HG02885 (cell line): ENCODE data around the gene TSPAN31.
"Not testable (repeated sequence)": the region's sequence is repeated elsewhere in the genome, so short reads cannot be mapped to it uniquely, and the experiment has no call there.

Experiments used
- ATAC-seq: cut with Tn5 transposase; IDR thresholded peaks from one replicate; pipeline ENCODE4 v1.9.1; 2021; ENCODE audit warnings: mild to moderate bottlenecking; ENCODE audit not compliant: unreplicated experiment, poor library complexity

Gene TSPAN31

DNA sequence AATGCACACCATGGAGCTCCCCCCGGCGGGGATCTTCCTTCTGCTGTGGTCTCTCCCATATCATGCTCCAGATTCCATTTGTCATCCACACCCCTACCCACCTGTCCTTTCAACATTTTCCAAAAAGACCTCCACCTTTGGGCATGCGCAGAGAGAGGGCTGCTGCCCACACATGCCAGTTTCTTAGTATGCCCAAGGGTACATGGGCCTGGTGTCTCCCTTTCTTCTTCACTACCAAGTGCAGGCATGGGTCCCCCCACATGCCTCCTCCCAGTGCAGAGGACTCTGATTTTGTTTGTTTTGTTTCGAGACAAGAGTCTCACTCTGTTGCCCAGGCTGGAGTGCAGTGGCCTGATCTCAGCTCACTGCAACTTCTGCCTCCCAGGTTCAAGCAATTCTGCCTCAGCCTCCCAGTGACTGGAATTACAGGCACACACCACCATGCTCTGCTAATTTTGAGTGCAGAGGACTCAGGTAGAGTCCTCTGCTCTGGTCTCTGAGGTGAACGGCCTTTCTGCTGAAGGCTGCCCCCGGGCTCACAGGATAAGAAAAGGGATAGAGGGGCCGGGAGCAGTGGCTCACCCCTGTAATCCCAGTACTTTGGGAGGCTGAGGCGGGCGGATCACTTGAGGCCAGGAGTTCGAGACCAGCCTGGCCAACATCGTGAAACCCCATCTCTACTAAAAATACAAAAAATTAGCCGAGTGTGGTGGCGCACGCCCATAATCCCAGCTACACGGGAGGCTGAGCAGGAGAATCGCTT lies 22.8 kb upstream of the TSPAN31 start:
- ATAC-seq: not testable (repeated sequence)

DNA sequence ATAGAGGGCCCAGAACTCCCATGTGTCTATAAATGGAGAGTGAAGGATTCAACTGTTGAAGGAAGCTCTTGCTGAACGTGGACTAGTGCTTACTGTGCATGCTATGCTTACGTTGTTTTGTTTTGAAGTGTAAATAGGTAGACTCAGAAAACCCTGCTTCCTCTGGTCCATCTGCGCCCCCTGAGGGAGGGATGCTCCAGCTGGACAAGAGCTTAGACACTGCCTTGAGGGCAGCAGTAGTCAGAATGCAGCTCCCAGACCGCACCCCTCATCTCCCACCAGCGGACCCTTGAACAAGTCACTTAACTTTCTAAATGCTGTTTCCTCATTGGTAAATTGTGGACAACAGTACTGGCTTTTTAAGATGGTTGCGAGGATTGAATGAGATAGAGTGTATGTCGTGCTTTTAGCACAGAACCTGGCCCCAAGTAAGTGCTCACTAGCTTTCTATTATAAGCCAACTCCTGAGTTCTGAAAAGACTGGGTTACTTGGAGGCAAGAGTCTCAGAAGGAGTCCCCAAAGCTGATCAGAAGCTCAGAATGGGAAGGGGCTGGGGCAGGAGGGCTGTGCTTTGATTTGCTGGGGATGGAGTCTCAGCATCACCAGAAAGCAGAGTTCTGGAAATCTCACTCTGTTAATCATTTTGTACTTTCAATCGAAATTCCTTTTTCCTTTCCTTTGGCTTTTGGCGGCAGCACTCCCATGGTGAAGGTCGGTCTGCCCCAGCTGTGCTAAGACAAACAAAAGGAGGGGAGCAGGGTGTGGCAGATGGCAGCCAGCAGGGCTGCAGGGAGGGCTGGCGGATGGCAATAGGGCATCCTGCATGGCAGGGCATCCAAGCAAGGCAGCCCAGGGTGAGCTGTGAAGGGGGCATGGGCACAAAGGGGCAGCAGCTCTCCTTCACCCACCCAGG lies 21.9 kb upstream of the TSPAN31 start:
- ATAC-seq: no peak

DNA sequence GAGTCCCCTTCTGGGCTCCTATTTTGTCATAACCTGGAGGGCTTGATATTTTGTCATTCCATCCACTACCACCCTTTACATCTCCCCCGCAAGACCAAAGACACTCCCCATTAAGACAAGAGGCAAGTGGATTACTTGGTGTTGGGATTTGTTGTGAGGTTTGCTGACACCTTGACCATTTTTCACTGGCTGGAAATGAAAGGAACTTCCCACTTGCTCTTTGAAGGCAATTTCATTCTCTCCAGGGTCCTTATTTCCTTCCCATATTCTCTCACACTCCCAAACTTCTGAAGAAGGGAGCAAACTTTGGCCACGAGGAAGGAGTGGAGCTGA lies 21.2 kb upstream of the TSPAN31 start:
- ATAC-seq: no peak

DNA sequence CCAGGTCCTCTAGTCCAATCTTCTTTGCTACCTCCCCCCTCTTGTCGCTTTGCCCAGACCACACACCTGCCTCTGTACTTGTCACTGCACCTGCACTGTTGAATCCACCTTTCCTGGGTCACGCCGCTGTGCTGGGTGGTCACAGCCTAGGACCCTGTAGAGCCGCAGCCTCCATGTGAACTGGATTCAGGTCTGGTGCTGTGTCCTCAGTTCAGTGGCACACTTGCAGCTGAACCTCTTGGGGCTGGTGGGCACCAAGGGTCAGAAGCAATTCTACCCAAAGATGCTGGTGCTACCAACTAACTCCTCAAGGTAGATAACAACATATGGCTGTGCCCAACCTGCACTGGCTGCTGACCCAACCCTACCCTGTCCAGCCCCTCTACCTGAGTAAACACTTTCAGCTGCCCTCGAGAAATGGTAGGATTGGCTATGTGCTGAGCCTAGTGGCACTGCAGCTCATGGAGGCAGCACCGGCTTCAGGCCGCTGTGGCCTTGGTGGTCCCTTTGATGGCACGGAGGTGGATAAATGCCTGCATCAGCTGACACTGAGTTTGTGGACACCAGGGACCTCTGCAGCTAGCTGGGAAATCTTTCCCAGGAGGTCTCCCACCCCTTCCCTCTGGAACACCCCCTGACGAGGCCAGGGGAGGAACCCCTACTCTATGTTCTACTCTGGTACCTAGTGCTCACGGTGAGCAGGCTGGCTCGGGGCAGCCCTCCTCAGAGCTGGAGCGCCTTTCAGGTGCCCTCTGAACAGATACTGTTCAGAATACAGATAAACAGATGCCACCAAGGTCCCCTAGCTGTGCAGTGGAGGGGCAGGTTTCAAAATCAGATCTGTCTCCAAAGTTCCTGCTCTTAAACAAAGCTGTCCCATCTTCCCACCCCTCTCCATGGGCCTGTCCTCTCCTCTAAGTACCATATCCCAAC lies 20.6 kb upstream of the TSPAN31 start:
- no peak for ATAC-seq

DNA sequence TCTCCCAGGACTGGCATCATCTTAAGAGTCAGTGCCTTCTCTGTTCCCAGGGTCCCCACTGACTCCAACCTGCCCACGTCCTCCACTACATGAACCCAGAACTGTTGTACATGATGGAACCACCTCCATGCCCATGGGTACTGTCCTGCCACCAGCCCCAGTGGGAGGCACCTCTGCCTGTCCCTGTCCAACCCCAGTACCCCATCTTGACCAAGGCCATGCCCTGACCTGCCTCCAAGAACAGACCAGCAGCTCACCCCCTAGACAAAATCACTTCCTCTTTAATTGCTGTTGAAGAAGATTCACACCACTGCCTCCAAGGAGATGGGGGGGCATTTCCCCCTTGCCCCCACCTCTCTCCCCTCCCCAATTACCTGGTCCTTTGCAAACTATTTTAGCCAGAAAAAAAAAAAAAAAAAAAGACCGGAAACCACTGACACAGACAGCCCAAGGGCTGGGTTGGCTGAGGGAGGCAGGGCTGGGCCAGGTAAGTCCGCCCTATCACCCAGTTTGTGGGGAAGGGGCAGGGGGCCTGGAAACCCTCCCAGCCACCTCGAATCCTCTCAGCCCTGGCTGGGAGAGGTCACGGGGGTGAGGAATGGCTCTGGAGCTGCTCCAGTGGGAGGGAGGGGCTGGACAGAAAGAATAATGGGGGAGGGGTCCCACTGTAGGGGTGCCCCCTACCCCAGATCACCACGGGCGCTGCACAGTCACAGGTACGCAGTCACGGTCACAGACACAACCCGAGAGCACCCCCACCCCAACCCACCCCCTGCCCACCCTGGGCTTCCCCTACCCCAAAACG lies 19.7 kb upstream of the TSPAN31 start:
- no peak for ATAC-seq

DNA sequence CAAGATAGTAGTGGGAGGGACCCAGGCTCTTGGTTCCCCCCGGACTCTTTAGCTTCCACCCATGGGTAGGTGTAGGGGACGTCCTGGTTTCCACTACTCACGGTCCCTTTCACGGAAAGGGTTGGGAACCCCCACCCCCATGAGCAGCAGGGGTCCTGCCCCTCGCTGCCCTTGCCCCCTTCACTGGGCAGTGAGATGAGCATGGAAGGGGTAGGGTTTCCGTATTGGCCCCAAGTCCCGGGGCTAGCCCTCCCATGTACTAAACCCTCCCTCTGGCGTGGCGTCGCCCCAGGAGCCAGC lies 19.0 kb upstream of the TSPAN31 start:
- ATAC-seq: no peak

DNA sequence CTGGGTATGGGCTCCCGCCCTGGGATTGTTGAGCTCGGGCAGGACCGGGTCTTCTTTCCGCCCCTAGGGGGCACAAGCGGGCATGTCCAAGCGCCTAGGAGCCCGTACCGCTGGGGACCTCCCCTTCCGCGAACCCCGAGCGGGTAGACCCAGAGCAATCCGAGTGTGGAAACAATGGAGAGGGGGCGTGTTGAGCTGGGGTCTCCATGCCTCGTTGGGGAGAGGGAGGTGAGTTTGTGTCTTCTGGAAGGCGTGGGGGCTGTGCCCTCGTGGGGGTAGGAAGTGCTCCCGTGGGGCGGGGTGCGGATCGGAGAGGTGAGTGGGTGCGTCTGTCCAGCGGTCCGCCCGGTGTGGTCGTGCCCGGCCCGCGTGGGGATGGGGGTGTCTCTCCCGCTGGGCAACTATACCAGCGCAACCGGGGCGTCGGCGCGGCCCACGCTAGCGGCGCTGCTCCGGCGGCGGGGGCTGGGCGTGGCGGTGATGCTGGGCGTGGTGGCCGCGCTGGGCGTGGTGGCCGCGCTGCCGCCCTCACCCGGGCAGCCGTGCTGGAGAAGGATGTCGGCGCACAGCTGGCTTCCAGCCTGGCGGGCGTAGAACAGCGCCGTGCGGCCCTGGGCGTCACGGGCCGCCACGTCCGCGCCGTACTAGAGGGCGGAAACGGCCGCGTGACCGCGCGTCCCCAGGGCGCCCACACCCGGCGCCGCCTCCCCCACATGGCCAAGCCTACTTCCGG lies 18.5 kb upstream of the TSPAN31 start:
- peak; percentile 70 for ATAC-seq

DNA sequence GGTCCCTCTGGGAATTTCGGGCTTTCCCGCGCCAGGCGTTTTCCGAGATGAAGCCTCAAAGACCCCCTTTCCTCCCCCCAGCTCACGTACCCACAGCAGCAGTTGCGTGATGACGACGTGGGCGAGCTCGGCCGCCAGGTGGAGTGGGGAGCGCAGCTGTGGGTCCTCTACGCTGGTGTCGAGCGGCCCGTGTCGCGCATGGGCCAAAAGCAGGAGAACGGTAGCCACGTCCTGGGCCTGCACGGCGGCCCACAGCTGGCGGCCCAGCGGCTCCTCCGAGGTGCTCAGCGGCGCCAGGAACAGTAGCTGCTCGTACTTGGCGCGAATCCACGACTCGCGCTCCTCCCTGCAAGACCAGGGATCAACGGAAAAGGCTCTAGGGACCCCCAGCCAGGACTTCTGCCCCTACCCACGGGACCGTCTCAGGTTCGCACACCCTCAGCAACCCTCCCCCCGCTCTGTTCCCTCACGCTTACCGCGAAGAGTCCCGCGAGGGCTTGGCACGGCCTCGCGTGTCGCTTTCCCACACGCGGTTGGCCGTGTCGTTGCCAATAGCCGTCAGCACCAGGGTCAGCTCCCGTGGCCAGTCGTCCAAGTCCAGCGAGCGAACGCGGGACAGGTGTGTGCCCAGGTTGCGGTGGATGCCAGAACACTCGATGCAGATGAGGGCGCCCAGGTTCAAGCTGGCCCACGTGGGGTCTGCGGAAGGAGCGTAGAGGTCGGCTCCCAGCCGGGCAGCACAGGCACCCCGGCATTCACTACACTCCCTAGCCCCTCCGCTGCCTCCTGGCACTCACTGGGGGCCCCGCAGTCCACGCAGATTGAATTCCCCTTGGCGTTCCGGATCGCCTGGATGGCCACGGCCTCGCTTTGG lies 17.7 kb upstream of the TSPAN31 start:
- ATAC-seq: peak; percentile 38

DNA sequence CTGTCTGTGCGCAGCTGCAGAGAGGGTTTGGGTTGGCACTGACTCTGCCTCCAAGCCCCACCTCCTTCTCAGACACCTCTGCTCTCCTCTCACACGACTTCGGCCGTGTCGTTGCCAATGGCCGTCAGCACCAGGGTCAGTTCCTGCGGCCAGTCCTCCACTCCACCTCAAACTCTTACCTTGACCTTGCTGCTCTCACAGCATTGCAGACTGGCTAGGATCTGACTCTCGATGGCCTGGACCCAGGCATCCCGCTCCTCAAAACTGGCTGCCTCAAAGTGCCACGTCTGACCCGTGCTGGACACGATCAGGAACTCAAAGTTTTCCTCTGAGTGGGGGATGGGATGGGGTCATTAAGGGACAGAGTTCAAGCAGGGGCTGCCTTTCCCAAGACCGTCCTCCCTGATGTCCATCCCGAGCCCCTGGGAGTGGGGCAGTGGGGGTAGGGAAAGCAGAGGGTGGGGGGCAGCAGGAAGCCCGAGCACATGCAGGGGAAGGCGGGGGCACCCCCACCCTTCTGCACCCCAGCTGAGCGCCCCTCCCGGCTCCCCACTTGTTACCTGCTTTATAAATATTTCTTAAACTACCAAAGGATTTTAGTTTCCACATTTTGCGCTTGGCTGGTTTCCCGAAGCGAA lies 17.0 kb upstream of the TSPAN31 start:
- ATAC-seq: no peak

DNA sequence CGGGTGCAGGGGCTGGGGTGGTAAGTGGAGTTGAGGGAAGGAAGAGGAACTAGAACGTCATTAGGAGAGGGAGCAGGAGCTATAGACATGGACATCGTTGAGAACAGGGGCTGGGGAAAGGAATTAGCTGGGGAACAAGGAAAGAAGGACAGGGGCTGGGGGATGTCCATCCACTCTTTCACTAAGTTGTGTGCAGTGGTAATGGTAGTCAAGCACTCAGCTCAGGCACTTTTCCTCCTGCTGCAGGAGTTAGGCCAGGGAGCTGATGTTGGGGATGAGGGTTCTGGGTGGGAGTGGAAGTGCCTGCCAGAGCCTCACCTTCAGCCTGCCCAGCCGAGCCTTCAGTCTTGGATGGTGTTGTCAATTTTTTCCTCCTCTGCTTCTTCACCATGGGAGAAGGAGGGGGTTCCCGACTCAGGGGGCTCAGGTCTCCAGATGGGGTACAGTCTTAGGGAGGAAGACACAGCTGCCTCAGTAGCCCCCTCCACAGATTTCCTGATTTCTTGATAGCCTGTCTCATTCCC lies 15.5 kb upstream of the TSPAN31 start:
- ATAC-seq: no peak

DNA sequence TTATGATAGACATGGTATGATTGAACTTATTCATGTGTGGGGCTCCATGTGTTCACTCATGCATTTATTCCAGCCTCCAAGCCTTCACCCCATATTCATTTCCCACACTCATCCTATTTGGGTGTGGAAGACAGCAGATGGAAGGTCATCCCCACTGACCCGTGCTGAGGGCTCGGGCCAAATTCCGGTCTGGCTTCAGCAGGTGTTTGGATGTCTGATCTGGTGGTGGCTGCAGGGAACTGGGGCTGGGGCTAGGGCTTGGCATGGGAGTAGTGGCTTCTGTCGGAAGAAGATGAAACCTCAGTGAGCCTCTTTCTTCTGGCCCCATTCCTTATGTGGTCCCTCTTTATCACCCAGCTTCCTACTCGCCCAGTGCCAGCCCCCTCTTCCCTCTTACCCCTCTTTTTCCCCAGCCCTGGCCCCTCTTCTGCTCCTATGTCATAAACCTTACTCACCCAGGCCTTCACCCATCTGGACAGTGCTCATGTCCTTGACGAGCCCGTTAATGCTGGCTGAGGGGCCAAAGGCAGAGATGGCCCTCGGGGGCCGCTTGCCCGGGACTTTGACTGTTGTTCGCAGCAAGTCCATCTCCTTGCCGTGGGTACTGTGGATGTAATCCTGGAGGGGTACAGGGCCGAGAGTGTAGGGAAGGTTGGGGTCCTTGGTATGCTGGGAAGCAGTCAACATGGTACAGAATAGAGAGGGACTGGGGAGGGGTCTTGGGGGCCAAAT lies 14.3 kb upstream of the TSPAN31 start:
- ATAC-seq: no peak

DNA sequence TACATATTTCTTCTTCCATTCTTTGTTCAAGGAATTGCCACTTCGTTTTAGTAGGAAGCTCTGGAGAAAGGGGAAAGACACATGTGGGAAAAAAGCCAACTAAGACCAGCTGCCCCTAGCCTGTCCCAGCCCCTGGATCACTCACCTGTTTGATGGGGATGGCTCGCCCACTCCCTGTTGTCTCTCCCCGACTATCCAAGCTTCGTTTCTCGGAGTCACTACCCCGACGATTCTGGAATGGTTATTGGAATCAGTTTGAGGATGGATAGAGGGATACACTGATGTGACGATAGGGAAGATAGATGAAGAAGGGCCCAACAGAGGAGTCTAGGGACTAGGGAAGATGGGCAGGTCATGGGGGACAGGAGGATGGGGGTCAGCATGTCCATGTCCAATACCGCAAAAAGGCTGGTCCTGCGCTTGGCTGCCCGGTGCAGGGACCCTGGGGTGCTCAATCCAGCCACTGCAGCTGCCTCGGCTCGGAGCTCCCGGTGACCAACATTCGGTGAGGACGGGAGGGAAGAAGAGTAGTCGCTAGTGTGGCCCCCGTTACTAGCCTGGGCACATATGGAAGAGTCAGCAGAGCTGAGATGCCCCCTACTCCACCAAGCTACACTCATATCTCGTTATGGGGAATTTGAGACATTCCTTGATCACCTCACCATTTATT lies 13.3 kb upstream of the TSPAN31 start:
- no peak for ATAC-seq

DNA sequence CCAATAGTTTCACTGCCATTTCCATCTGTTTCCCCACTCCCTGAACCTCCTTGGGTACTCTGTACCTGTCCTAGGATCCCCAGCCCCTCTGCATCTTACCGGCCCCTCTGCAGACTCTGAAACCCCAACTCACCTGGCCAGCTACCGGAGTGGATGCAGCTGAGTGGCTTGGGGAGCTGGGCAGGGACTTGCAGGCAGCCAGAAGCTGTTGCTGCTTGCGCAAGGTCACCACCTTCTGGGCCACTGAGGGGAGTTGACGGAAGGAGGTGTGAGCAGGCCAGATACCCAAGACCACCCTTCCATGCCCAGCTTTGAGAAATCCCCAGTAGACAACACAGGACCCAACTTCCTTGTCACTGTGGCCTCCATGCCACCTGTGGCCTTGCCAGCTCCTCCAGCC lies 12.6 kb upstream of the TSPAN31 start:
- ATAC-seq: no peak

DNA sequence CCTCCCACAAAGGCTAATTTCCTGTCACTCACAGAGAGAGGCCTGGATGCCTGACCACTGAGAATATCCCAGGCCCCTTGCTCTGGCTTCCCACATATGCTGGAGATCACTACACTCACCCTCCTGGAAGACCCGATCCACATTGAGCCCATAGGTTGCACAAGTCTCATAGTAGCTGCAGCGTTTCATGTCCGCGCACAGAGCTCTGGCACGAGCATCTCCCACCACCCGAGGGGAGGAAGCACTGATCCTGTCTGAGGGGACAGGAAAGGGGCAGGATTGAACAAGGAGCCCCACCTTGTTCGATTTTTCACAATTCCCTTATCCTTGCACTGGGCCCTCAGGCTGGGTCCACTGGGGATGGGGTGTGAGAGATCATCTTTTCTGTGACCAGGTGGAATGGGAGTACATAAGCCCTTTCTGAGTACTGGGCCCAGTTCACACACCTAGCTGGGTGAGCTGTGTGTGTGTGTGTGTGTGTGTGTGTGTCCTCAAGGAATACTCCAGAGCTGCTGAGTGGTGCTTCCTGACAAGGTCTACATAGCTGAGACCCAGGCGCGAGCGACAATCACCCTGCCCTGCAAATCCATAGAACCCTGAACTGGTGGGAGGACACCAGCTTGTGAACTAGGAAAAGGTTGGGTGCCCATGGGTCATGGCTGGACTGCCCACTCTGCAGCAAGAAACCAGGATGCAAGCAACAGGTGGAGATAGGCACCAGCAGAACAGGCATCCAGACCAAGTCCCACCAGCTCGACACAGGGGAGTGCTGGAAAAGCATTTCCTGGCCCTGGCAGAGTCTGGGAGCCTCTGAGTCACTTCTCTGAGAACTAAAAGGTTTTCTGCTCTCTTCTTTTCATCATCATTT lies 11.9 kb upstream of the TSPAN31 start:
- ATAC-seq: no peak

DNA sequence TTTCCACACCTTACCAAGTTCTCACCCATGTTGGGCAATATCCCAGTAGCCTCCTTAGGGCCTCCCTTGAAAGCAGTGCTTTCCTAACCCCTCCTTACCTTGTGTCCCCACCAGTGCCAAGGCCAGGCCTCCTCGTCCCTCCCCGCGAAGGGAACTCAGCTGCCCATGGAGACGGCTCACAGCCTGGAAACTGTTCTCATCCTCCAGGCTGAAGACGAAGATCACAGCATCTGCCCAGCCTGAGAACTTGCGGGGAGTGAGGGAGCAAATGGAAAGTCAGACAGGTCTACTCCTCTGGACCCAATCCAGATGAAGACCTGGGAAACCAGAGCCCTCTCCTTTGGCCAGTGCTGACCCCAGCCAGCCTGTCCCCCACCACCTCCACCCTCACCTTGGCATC lies 10.9 kb upstream of the TSPAN31 start:
- no peak for ATAC-seq

DNA sequence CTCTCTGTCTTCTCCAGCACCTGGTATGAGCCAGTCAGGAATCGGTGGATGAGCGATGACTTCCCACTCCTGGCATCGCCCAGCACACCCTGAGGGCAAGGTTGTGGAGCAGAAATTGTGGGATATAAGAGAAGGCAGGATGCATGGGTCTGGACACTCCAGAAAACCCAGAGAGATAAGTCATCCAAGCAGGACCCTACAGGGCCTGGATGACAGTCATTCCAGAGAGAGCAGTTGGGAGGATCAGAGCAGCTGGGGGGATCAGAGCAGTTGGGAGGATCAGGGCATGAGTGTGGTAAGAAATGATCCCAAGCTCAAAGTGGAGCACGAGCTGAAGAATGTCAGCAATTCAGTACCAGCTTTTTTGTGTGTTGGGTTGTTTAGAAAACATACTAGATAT lies 10.2 kb upstream of the TSPAN31 start:
- no peak for ATAC-seq
